Activated naive CD4-positive, alpha-beta T cell treated with anti-CD3 and anti-CD28 coated beads, Interleukin-2, amount 50 U/mL, for 72 hours (primary cell): ENCODE data around the gene UCP3. TPM values are rescaled to one million over a fixed set of nuclear protein-coding genes. Genes with fewer than 3 reads are reported as not detected.
A peak's percentile ranks its signal among the peaks of the same experiment; 100 is the strongest.

Experiments used
- ATAC-seq, 2 donors: fragments of 150-1000 bp; cut with Tn5 transposase; 2 replicates each; pipeline ENCODE4 v1.10.0; 2021; ENCODE audit warnings: mild to moderate bottlenecking in 2 of 2, moderate library complexity in 2 of 2
- DNase-seq, 2 donors: peaks; one replicate each; pipeline ENCODE4 v3.0.0; 2021 to 2022; ENCODE audit warnings: low spot score in 2 of 2
- H3K27ac Mint-ChIP-seq, 2 donors: one replicate each; pipeline ENCODE4 v1.8.0; 2022; ENCODE audit warnings: mild to moderate bottlenecking in 2 of 2, mixed read lengths in 2 of 2
- H3K36me3 Mint-ChIP-seq, 2 donors: one replicate each; pipeline ENCODE4 v1.8.0; 2022; ENCODE audit warnings: mixed read lengths in 2 of 2
- H3K9me3 Mint-ChIP-seq, 2 donors: one replicate each; pipeline ENCODE4 v1.8.0; 2022; ENCODE audit warnings: mixed read lengths in 2 of 2
- total RNA-seq, 2 donors: library from RNA; stranded (reverse); gene quantifications; one replicate each; pipeline ENCODE4 v1.2.3, GENCODE V29; 2022

Gene UCP3
- total RNA-seq, 2 donors from 2014 or later, result 1.5 to 2.7 TPM

- ATAC-seq, result no peak
- Mint-ChIP-seq H3K27ac (no peak overlapping the region), H3K9me3 (no peaks in the 10 kb centered on the region), H3K36me3 (no peaks in the 10 kb centered on the region)
- DNase-seq, result peak in 1 of 2 donors; percentile 46
Observed at GRCh38 chr11:73956876-73957653, 51.8 kb downstream of the UCP3 start.

GRCh38 chr11:73951797-73952196 lies 57.1 kb downstream of the UCP3 start:
- DNase-seq, result no peak
- no peak for ATAC-seq
- H3K9me3 Mint-ChIP-seq, result no peaks in the 10 kb centered on the region
- no peak overlapping the region for H3K27ac Mint-ChIP-seq
- no peaks in the 10 kb centered on the region for H3K36me3 Mint-ChIP-seq

DNA sequence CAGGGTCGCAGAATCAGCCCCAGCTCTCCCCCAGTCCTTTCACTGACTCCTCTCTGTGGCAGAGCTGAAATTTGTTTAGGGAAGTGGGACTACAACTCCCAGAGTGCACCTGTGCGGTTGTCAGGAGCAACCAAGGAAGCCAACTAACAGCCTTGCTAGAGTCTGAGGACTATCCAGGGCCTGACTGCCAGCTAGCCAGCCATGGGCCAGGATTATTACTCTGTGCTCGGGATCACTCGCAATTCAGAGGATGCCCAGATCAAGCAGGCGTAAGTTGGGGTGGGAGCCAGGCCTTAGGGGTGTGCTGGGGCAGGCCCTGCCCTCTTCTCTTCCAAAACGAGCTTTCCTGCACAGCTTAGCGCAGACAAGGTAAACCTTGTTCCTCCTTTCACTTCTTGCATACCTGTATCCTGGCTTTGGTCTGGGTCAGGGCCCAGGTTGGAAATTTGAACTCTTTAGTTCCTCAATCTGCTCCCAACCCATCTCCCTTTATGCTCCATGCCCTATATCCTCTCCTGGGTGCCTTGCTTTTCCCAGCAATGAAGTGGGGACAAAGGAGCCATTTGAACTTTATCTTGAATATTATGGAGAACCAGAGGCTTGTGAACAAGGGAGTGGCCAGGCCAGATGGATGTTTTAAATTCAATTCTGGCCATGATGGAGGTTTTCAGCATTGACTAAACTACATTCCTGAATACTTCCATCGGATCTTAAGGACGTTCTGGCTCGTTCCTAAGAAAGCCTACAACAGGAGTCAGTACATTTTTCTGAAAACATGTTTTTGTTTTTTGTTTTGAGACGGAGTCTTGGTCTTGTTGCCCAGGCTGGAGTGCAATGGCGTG lies 57.8 kb downstream of the UCP3 start, which contains the start of gene DNAJB13:
DNAJB13 (plus strand) TSS at position 158 of the 842 bp plus-strand sequence; CDS start at position 202, 44 bp downstream.
- DNase-seq, result no peak
- H3K27ac Mint-ChIP-seq, result no peak within 1 kb of the TSS
- H3K9me3 Mint-ChIP-seq, result no peaks in the 10 kb centered on the region
- peak in 1 of 2 donors; percentile 79 for ATAC-seq
- no peaks in the 10 kb centered on the region for H3K36me3 Mint-ChIP-seq

Other genes with a start within 250 kb of the UCP3 start
- 10 to 100 TPM; 66.3 TPM for gene RAB6A, start 248.0 kb downstream of the UCP3 start, total RNA-seq
- 10 to 100 TPM; 24.0 to 41.9 TPM for gene MRPL48, start 221.2 kb downstream of the UCP3 start, total RNA-seq
- gene COA4, start 132.2 kb downstream of the UCP3 start, total RNA-seq, result 10 to 100 TPM; 67.9 to 94.6 TPM
- gene PAAF1, start 132.1 kb downstream of the UCP3 start, total RNA-seq, result 10 to 100 TPM; 41.3 to 45.1 TPM
- under 1 TPM; 0.29 to 0.32 TPM for gene DNAJB13, start 58.1 kb downstream of the UCP3 start, total RNA-seq
- 100 to 1,000 TPM; 271 to 326 TPM for gene UCP2, start 26.2 kb downstream of the UCP3 start, total RNA-seq
- gene C2CD3, start 161.9 kb upstream of the UCP3 start, total RNA-seq, result 10 to 100 TPM; 28.6 to 42.8 TPM
- 10 to 100 TPM; 35.0 to 73.9 TPM for gene PPME1, start 162.2 kb upstream of the UCP3 start, total RNA-seq